ENCODE results near the gene CDK4. TPM values are rescaled to one million over a fixed set of nuclear protein-coding genes. Genes with fewer than 3 reads are reported as not detected.

The CDK4 gene
- total RNA-seq, 1 experiment from 2014 or later = 218 TPM

GRCh38 chr12:57752668-57753000, 524 bp upstream of the CDK4 start:
- Histone ChIP-seq H3K9ac (ENCODE audit: extremely low read depth, insufficient read length, low read length) (no peak overlapping the region), H2BK12ac (ENCODE audit: insufficient read length, low read depth, low read length) (no peak overlapping the region), H2AFZ (ENCODE audit: low read length) (no peak overlapping the region), H4K20me1 (ENCODE audit: control insufficient read depth, insufficient read depth, insufficient read length) (no peaks in the 10 kb centered on the region), H2BK20ac (ENCODE audit: low read depth, low read length, poor library complexity, severe bottlenecking) (no peak overlapping the region), H2BK15ac (ENCODE audit: low read depth, low read length) (no peak overlapping the region), H2AK5ac (ENCODE audit: insufficient read length, low read length) (no peak overlapping the region), H2BK120ac (ENCODE audit: low read depth, low read length, poor library complexity, severe bottlenecking) (no peak overlapping the region), H3K4ac (ENCODE audit: low read depth, low read length) (no peak overlapping the region), H3K79me1 (ENCODE audit: insufficient read depth, low read depth, low read length, poor library complexity, severe bottlenecking) (no peaks in the 10 kb centered on the region), H3K79me2 (ENCODE audit: insufficient read depth, low read length) (peaks cover 13% of the 10 kb centered on the region; the same call in 1 of the 2 replicates), H3K18ac (ENCODE audit: insufficient read length, low read depth, low read length) (no peak overlapping the region), H3K23me2 (ENCODE audit: insufficient read length, low read depth, low read length, poor library complexity, severe bottlenecking) (peaks cover 17% of the 10 kb centered on the region), H4K91ac (ENCODE audit: insufficient read length, low read depth, low read length) (no peak overlapping the region), H3T11ph (ENCODE audit: low read length) (no peak overlapping the region), H3K27me3 (ENCODE audit: insufficient read depth, low read length) (peaks cover 11% of the 10 kb centered on the region), H3K9me3 (ENCODE audit: control insufficient read depth, low read depth, low read length) (no peaks in the 10 kb centered on the region), H3K23ac (ENCODE audit: insufficient read length, low read depth, low read length) (no peak overlapping the region), H3K4me2 (ENCODE audit: insufficient read depth, insufficient read length, low read length) (peak overlapping the region; percentile 50), H3K14ac (ENCODE audit: insufficient read depth, low read length) (no peak overlapping the region), H3K27ac (ENCODE audit: insufficient read length, low read depth, low read length) (no peak overlapping the region), H3K4me1 (ENCODE audit: insufficient read depth, low read length) (0 out of 2 replicates have a peak, but pooled peaks cover 7% of the 10 kb centered on the region), H4K5ac (ENCODE audit: insufficient read length, low read depth, low read length) (no peak overlapping the region), H4K8ac (replicated peaks; ENCODE audit: insufficient read length, low read depth, low read length) (no peak overlapping the region), H2BK5ac (ENCODE audit: insufficient read length, low read length) (no peak overlapping the region), H3K56ac (ENCODE audit: insufficient read length, low read depth, low read length) (no peak overlapping the region)
- H3K4me1 Mint-ChIP-seq = peaks cover 43 to 44% of the 10 kb centered on the region in 2 experiments
- H3K36me3 Mint-ChIP-seq (ENCODE audit: insufficient read depth in 1 of 3, low read depth in 3 of 3) = peaks cover 30 to 46% (median 39%) of the 10 kb centered on the region in 3 experiments
- WGBS (ENCODE audit: extremely low coverage, insufficient read length, low lambda C conversion rate) = no CpG with 5 or more reads among the region's 5 CpGs
- TF ChIP-seq CTCF (conservative IDR thresholded peaks at IDR 0.05) = no peak
- peaks cover 23% of the 10 kb centered on the region for H3K27me3 Mint-ChIP-seq (ENCODE audit: low read depth)
- DNase-seq = no peak
- H3K27ac Mint-ChIP-seq = peak overlapping the region in 2 of 3 experiments; percentile 10 to 81; a peak in 2 of 7 replicates
- H3K9me3 Mint-ChIP-seq = peaks cover 0 to 2% of the 10 kb centered on the region in 2 experiments; a peak in 2 of 5 replicates
- peak overlapping the region; percentile 96 to 98 for H3K4me3 Mint-ChIP-seq

Measured in H9 (cell line).